Trophoblast cell (in vitro differentiated cells and primary cell): ENCODE data around the gene DVL1.

Source experiments
- DNase-seq, 2 donors: peaks; one replicate each; pipeline ENCODE4 v3.0.0-alpha.2; 2016
- H2AFZ ChIP-seq: 2 replicates; pipeline ENCODE4 v1.6.1; 2013; ENCODE audit warnings: low read length, moderate library complexity, mild to moderate bottlenecking; ENCODE audit not compliant: insufficient read depth, poor library complexity
- H2AK5ac ChIP-seq: 2 replicates; pipeline ENCODE4 v1.6.1; 2013; ENCODE audit warnings: mild to moderate bottlenecking, low read length
- H2BK120ac ChIP-seq: 2 replicates; pipeline ENCODE4 v1.6.1; 2013; ENCODE audit warnings: low read length, mild to moderate bottlenecking, moderate library complexity; ENCODE audit not compliant: insufficient read depth, poor library complexity
- H2BK12ac ChIP-seq: 2 replicates; pipeline ENCODE4 v1.6.1; 2013; ENCODE audit warnings: mild to moderate bottlenecking, low read length, moderate library complexity
- H2BK5ac ChIP-seq: 2 replicates; pipeline ENCODE4 v1.6.1; 2013; ENCODE audit warnings: low read length, low read depth, moderate library complexity, mild to moderate bottlenecking; ENCODE audit not compliant: poor library complexity
- H3K14ac ChIP-seq: 2 replicates; pipeline ENCODE4 v1.6.1; 2013; ENCODE audit warnings: mild to moderate bottlenecking, low read length
- H3K18ac ChIP-seq: 2 replicates; pipeline ENCODE4 v1.6.1; 2013; ENCODE audit warnings: mild to moderate bottlenecking, low read length
- H3K23ac ChIP-seq: 2 replicates; pipeline ENCODE4 v1.6.1; 2013; ENCODE audit warnings: low read length
- H3K27ac ChIP-seq: 2 replicates; pipeline ENCODE4 v1.5.1; 2013; ENCODE audit warnings: low read depth, mild to moderate bottlenecking, inconsistent platforms, low read length, moderate library complexity
- H3K27me3 ChIP-seq: 2 replicates; pipeline ENCODE4 v1.6.1; 2013; ENCODE audit warnings: inconsistent platforms, mild to moderate bottlenecking, low read length, moderate library complexity; ENCODE audit not compliant: insufficient read depth
- H3K36me3 ChIP-seq, 2 experiments: 1 replicate in 1 of 2; 2 replicates in 1 of 2; pipeline ENCODE4 v1.6.1; 2013; ENCODE audit warnings: low read length in 2 of 2, mild to moderate bottlenecking in 2 of 2, moderate library complexity in 1 of 2; ENCODE audit not compliant: insufficient read depth in 2 of 2, control insufficient read depth in 1 of 2
- H3K4ac ChIP-seq: 2 replicates; pipeline ENCODE4 v1.6.1; 2013; ENCODE audit warnings: low read depth, mild to moderate bottlenecking, low read length, moderate library complexity
- H3K4me1 ChIP-seq, 2 experiments: 1 replicate in 1 of 2; 2 replicates in 1 of 2; pipeline ENCODE4 v1.6.1; 2013; ENCODE audit warnings: low read length in 2 of 2, mild to moderate bottlenecking in 2 of 2, moderate library complexity in 1 of 2; ENCODE audit not compliant: insufficient read depth in 2 of 2, control insufficient read depth in 1 of 2
- H3K4me2 ChIP-seq: 2 replicates; pipeline ENCODE4 v1.6.1; 2013; ENCODE audit warnings: inconsistent platforms, mild to moderate bottlenecking, low read length, moderate library complexity
- H3K4me3 ChIP-seq: 2 replicates; pipeline ENCODE4 v1.5.1; 2013; ENCODE audit warnings: mild to moderate bottlenecking, low read depth, low read length, inconsistent platforms
- H3K79me1 ChIP-seq: one replicate; pipeline ENCODE4 v1.6.1; 2013; ENCODE audit warnings: low read length
- H3K79me2 ChIP-seq: 2 replicates; pipeline ENCODE4 v1.6.1; 2013; ENCODE audit warnings: low read length, mild to moderate bottlenecking; ENCODE audit not compliant: control insufficient read depth, insufficient read depth, poor library complexity
- H3K9ac ChIP-seq: 2 replicates; pipeline ENCODE4 v1.6.1; 2013; ENCODE audit warnings: mild to moderate bottlenecking, low read length
- H3K9me3 ChIP-seq: 2 replicates; pipeline ENCODE4 v1.6.1; 2013; ENCODE audit warnings: low read depth, mild to moderate bottlenecking, control low read depth, inconsistent platforms, low read length; ENCODE audit not compliant: insufficient read depth
- H4K12ac ChIP-seq: 2 replicates; pipeline ENCODE4 v1.6.1; 2013; ENCODE audit warnings: low read depth, mild to moderate bottlenecking, low read length, moderate library complexity
- H4K8ac ChIP-seq: 2 replicates; pipeline ENCODE4 v1.6.1; 2013; ENCODE audit warnings: low read depth, mild to moderate bottlenecking, low read length, moderate library complexity
- H4K91ac ChIP-seq: one replicate; pipeline ENCODE4 v1.6.1; 2013; ENCODE audit warnings: low read depth, mild to moderate bottlenecking, low read length, moderate library complexity
- WGBS: extraction: QIAGEN DNeasy Blood & Tissue Kit; methylation state at CpG from one replicate; pipeline ENCODE4 v1.1.7; 2013; ENCODE audit warnings: missing lambda C conversion rate; ENCODE audit not compliant: insufficient read length, insufficient coverage; ENCODE audit errors: extremely low coverage; 5-methylcytosine and 5-hydroxymethylcytosine counted together

DVL1 gene

DNA sequence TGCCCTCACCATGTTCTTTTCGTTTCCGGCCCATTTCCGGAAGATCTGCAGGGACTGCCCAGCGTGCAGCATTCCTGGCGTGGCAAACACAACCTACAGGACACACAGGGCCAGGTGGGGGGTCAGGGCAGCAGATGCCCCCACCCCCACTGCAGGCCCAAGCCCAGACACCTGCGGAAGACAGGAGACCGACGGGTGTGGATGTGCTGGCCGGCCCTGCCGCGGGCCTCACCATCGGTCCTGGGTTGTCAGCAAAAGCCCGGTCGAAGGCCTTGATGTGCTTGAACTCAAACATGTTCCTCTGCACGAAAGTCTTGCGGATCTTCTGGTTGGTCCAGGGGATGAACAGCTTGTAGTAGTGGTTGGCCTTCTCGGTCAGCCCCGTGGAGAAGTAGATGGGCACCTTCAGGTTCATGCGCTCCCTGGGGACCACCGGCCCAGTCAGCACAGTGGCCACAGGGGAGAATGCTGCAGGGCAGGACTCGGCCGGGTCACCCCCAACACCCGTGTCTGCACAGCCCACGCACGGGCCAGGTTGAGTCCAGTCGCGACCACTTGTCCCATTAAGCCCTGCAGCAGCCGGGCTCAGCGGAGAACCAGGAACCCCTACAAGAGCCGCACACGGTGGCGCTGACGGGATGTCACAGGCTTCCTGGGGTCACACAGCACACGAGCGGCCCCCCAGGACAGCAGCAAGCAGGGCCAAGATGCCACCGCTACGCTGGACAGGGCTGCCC lies 35.5 kb downstream of the DVL1 start:
- no peaks in the 10 kb centered on the region for H3K27me3 ChIP-seq
- DNase-seq: no peak
- H2AFZ ChIP-seq: no peak overlapping the region
- no peak overlapping the region for H3K4ac ChIP-seq
- H3K9ac ChIP-seq: no peak overlapping the region
- no peak overlapping the region for H3K23ac ChIP-seq
- H3K4me2 ChIP-seq: no peak overlapping the region
- H3K4me3 ChIP-seq: no peak overlapping the region
- peaks cover 7% of the 10 kb centered on the region for H3K79me1 ChIP-seq
- no peak overlapping the region for H2AK5ac ChIP-seq
- H2BK5ac ChIP-seq: no peak overlapping the region
- H2BK12ac ChIP-seq: no peak overlapping the region
- no peak overlapping the region for H3K18ac ChIP-seq
- no peak overlapping the region for H3K27ac ChIP-seq
- peaks cover 65 to 67% of the 10 kb centered on the region in 2 experiments for H3K36me3 ChIP-seq
- H3K9me3 ChIP-seq: no peaks in the 10 kb centered on the region
- no peak overlapping the region for H4K91ac ChIP-seq
- H4K8ac ChIP-seq: no peak overlapping the region
- no peak overlapping the region for H2BK120ac ChIP-seq
- peaks cover 10% of the 10 kb centered on the region for H3K79me2 ChIP-seq
- no CpG with 5 or more reads among the region's 37 CpGs for WGBS
- H4K12ac ChIP-seq: no peak overlapping the region
- H3K4me1 ChIP-seq: peaks cover 12 to 18% of the 10 kb centered on the region in 2 experiments
- no peak overlapping the region for H3K14ac ChIP-seq

DNA sequence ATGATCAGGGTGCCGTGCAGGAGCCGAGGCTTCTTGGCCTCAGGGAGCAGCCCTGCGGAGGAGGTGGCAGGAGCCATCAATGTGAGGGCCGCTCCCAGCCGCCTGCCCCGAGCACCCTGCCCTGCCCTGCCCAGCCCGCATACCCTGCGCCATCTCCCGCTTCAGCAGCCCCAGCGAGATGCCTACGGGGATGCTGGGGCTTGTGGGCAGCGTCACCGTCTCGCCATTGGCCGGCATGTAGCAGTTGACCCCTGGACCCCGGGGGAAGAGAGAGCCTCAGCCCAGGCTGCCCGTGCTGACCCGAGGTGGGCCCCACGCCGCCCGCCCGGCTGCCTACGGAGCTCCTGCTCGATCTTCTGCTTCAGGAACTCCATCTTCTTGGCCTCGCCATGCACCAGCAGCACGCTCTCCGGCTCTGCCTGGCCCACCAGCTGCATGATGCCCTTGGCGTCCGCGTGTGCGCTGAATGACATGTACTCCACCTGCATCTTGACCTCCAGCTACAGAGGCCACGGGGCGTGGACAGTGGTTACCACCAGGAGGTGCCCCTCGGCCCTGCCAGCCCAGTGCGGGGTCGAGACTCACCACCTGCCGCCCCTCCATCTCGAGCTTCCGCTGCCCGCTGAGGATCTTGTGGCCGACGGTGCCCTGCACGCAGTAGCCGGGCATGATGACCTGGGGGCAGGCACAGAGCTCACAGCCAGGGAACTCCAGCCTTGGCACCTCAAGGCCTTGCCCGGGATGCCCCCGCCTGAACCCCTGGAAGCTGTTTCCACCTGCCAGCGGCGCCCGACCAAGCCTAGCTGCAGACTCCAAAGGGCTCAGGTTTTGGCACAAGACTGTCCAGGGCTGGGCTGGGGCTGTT lies 36.5 kb downstream of the DVL1 start:
- Histone ChIP-seq H3K4me1 (peaks cover 12 to 13% of the 10 kb centered on the region in 2 experiments), H3K9me3 (no peaks in the 10 kb centered on the region), H3K9ac (no peak overlapping the region), H2AK5ac (no peak overlapping the region), H2BK5ac (no peak overlapping the region), H3K23ac (no peak overlapping the region), H3K36me3 (peaks cover 65 to 67% of the 10 kb centered on the region in 2 experiments), H2BK120ac (no peak overlapping the region), H3K4me2 (no peak overlapping the region), H2BK12ac (no peak overlapping the region), H4K8ac (no peak overlapping the region), H4K12ac (no peak overlapping the region), H3K18ac (no peak overlapping the region), H3K14ac (no peak overlapping the region), H3K4ac (no peak overlapping the region), H3K79me2 (peaks cover 15% of the 10 kb centered on the region), H3K27ac (no peak overlapping the region), H2AFZ (no peak overlapping the region), H3K4me3 (no peak overlapping the region), H4K91ac (no peak overlapping the region), H3K27me3 (no peaks in the 10 kb centered on the region), H3K79me1 (peaks cover 13% of the 10 kb centered on the region)
- WGBS: no CpG with 5 or more reads among the region's 49 CpGs
- DNase-seq: no peak

DNA sequence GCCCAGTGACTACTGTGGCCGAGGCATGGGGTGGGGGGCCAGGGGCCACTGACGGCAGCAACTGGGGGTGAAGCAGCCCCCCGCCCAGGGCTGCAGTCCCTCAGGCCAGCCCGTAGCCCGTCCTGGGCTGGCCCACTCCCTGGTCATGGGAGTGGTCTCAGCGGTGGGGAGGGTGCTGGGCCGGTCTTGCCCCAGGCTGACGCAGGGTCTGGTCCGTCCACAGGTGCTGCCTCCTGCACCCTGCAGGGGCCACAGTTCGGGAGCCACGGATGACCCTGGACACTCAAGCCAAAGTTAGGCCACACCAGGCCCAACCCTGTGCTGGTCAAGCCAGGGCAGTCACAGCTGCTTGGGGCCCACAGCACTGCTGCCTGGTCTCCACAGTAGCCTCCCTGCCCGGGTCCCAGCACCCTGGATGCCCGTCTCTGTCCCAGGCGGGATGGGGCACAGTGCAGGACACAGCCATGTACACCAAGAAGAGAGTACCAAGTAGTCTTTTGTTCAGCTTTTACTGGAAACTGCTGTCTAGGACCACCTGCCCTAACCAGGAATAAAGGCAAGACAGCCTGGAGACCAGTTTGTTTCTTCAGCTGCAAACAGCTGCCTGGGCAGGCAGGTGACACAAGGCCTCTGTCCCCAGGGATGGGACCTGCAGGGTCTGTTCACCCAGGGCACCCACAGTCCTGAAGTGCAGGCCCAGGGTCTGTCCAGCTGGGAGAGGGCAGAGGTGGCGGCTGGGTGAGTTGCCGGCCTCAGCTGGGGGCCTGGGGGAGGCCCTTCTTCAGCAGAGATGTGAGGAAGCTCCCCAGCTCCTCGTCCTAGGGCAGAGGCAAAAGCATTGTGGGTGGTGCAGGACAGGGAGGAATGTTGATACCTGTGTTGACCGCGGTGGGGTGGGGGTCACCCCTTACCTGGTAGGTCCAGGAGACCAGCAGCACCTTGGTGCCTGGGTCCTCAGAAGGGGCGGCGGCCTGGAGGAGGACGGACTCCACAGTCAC lies 37.8 kb downstream of the DVL1 start:
- Histone ChIP-seq H2BK12ac (no peak overlapping the region), H3K4me3 (no peak overlapping the region), H3K18ac (no peak overlapping the region), H4K91ac (no peak overlapping the region), H2BK5ac (no peak overlapping the region), H3K9ac (no peak overlapping the region), H3K4me2 (no peak overlapping the region), H3K27me3 (no peaks in the 10 kb centered on the region), H3K27ac (no peak overlapping the region), H3K4me1 (peaks cover 14 to 19% of the 10 kb centered on the region in 2 experiments), H4K8ac (no peak overlapping the region), H2BK120ac (no peak overlapping the region), H4K12ac (no peak overlapping the region), H3K79me1 (peaks cover 16% of the 10 kb centered on the region), H2AFZ (no peak overlapping the region), H3K79me2 (peaks cover 19% of the 10 kb centered on the region), H2AK5ac (no peak overlapping the region), H3K9me3 (no peaks in the 10 kb centered on the region), H3K23ac (no peak overlapping the region), H3K36me3 (peaks cover 62 to 64% of the 10 kb centered on the region in 2 experiments), H3K14ac (no peak overlapping the region), H3K4ac (no peak overlapping the region)
- DNase-seq: no peak
- no CpG with 5 or more reads among the region's 22 CpGs for WGBS

DNA sequence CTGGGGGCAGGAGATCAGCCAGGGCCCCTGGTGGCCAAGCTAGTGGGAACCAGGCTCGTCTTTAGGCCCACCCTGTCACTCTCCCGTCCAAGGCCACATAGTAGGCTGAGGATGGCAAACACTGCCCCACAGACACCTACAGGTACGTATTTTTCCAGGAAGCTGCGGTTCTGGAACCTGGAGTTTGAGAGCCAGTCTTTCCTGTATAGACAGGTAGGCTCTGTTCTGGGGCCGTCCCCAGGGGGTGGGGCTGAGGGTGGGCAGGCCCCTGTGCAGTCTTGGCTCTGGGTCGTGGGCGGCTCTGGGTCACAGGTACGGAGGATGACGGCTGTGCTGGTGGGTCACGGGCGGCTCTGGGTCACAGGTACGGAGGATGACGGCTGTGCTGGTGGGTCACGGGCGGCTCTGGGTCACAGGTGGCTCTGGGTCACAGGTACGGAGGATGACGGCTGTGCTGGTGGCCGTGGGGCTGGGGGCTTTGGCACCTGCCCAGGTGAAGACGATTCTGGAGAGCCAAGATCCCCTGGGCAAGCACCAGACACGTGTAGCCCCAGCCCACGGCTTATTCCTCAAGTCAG lies 38.7 kb downstream of the DVL1 start:
- H2AFZ ChIP-seq: no peak overlapping the region
- peaks cover 18% of the 10 kb centered on the region for H3K79me1 ChIP-seq
- H3K27me3 ChIP-seq: no peaks in the 10 kb centered on the region
- peaks cover 22 to 28% of the 10 kb centered on the region in 2 experiments for H3K4me1 ChIP-seq
- H3K36me3 ChIP-seq: peaks cover 59 to 60% of the 10 kb centered on the region in 2 experiments
- no peak overlapping the region for H3K4ac ChIP-seq
- no peak overlapping the region for H3K9ac ChIP-seq
- no peak overlapping the region for H2BK12ac ChIP-seq
- no peak overlapping the region for H4K91ac ChIP-seq
- no peak overlapping the region for H3K14ac ChIP-seq
- H3K23ac ChIP-seq: no peak overlapping the region
- no peak overlapping the region for H3K4me3 ChIP-seq
- no peak overlapping the region for H2AK5ac ChIP-seq
- H3K9me3 ChIP-seq: no peaks in the 10 kb centered on the region
- WGBS: no CpG with 5 or more reads among the region's 21 CpGs
- no peak overlapping the region for H3K18ac ChIP-seq
- no peak overlapping the region for H2BK5ac ChIP-seq
- peaks cover 19% of the 10 kb centered on the region for H3K79me2 ChIP-seq
- no peak overlapping the region for H4K12ac ChIP-seq
- H2BK120ac ChIP-seq: no peak overlapping the region
- H3K27ac ChIP-seq: no peak overlapping the region
- no peak overlapping the region for H4K8ac ChIP-seq
- DNase-seq: peak in 1 of 2 donors; percentile 16
- H3K4me2 ChIP-seq: no peak overlapping the region
